Measurements from ENCODE around the gene PROZ. TPM values are rescaled to one million over a fixed set of nuclear protein-coding genes. Genes with fewer than 3 reads are reported as not detected.

PROZ gene
- total RNA-seq, 2 experiments from 2014 or later = not detected

GRCh38 chr13:113114511-113115362 lies 43.7 kb upstream of the PROZ start:
- H3K27ac ChIP-seq (ENCODE audit: low read depth, low read length, poor library complexity, severe bottlenecking) = no peak overlapping the region
- no peak overlapping the region for H3K4me3 ChIP-seq (ENCODE audit: low read depth, low read length, poor library complexity, severe bottlenecking)
- no TSS peak for BruUV-seq (replicated peaks)
- intact Hi-C loops (cut with micrococcal nuclease; ENCODE audit: unreplicated experiment) = no loop called here
- H3K9me3 ChIP-seq (ENCODE audit: low read length) = no peaks in the 10 kb centered on the region
- no peaks in the 10 kb centered on the region for H3K9me2 ChIP-seq (ENCODE audit: insufficient read depth, low read length)
- no peaks in the 10 kb centered on the region for H3K79me2 ChIP-seq (ENCODE audit: insufficient read depth, low read depth, low read length)
- H3K36me3 ChIP-seq (ENCODE audit: insufficient read depth, low read length) = no peaks in the 10 kb centered on the region
- no peaks in the 10 kb centered on the region for H3K4me1 ChIP-seq (ENCODE audit: insufficient read depth, low read length, poor library complexity, severe bottlenecking)
- H2AFZ ChIP-seq (ENCODE audit: low read length) = no peak overlapping the region
- H4K20me1 ChIP-seq (ENCODE audit: insufficient read depth, low read length) = no peaks in the 10 kb centered on the region
- POLR2A ChIA-PET = no interaction called here
- TF ChIP-seq, protein P1, sequence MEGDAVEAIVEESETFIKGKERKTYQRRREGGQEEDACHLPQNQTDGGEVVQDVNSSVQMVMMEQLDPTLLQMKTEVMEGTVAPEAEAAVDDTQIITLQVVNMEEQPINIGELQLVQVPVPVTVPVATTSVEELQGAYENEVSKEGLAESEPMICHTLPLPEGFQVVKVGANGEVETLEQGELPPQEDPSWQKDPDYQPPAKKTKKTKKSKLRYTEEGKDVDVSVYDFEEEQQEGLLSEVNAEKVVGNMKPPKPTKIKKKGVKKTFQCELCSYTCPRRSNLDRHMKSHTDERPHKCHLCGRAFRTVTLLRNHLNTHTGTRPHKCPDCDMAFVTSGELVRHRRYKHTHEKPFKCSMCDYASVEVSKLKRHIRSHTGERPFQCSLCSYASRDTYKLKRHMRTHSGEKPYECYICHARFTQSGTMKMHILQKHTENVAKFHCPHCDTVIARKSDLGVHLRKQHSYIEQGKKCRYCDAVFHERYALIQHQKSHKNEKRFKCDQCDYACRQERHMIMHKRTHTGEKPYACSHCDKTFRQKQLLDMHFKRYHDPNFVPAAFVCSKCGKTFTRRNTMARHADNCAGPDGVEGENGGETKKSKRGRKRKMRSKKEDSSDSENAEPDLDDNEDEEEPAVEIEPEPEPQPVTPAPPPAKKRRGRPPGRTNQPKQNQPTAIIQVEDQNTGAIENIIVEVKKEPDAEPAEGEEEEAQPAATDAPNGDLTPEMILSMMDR (conservative IDR thresholded peaks at IDR 0.05; ENCODE audit: low read length) = no peak
- TF ChIP-seq EZH2phosphoT487 (IDR thresholded peaks at IDR 0.05; ENCODE audit: borderline replicate concordance, low read depth, low read length) = no peak
- no peak for DNase-seq (ENCODE audit: low spot score)
- CTCF ChIA-PET (ENCODE audit: unreplicated experiment) = no interaction called here
- H3K4me2 ChIP-seq (ENCODE audit: low read length) = no peak overlapping the region

GRCh38 chr13:113115363-113116205 lies 42.9 kb upstream of the PROZ start:
- DNase-seq (ENCODE audit: low spot score) = no peak
- H3K4me1 ChIP-seq (ENCODE audit: insufficient read depth, low read length, poor library complexity, severe bottlenecking) = no peaks in the 10 kb centered on the region
- H3K4me2 ChIP-seq (ENCODE audit: low read length) = no peak overlapping the region
- no peaks in the 10 kb centered on the region for H3K9me2 ChIP-seq (ENCODE audit: insufficient read depth, low read length)
- H3K79me2 ChIP-seq (ENCODE audit: insufficient read depth, low read depth, low read length) = no peaks in the 10 kb centered on the region
- no peaks in the 10 kb centered on the region for H3K9me3 ChIP-seq (ENCODE audit: low read length)
- intact Hi-C loops (cut with micrococcal nuclease; ENCODE audit: unreplicated experiment) = no loop called here
- H3K36me3 ChIP-seq (ENCODE audit: insufficient read depth, low read length) = no peaks in the 10 kb centered on the region
- no peak overlapping the region for H3K4me3 ChIP-seq (ENCODE audit: low read depth, low read length, poor library complexity, severe bottlenecking)
- BruUV-seq (replicated peaks) = no TSS peak
- no peak overlapping the region for H3K27ac ChIP-seq (ENCODE audit: low read depth, low read length, poor library complexity, severe bottlenecking)
- no peak overlapping the region for H2AFZ ChIP-seq (ENCODE audit: low read length)
- POLR2A ChIA-PET = no interaction called here
- CTCF ChIA-PET (ENCODE audit: unreplicated experiment) = no interaction called here
- TF ChIP-seq EZH2phosphoT487 (IDR thresholded peaks at IDR 0.05; ENCODE audit: borderline replicate concordance, low read depth, low read length) = no peak
- TF ChIP-seq, protein P1 (conservative IDR thresholded peaks at IDR 0.05; ENCODE audit: low read length) = no peak
- no peaks in the 10 kb centered on the region for H4K20me1 ChIP-seq (ENCODE audit: insufficient read depth, low read length)
